Prostate gland (tissue), 2 donors: ENCODE results near the gene ADGRG6.

ENCODE experiments used
- CTCF ChIP-seq, 4 experiments: fragments of 200-600 bp in 2 of 4; fragments of 450-650 bp in 2 of 4; sonication (generic) in 2 of 4; IDR thresholded peaks; 1 replicate in 3 of 4; 2 replicates in 1 of 4; pipeline ENCODE4 v1.5.1; 2016 to 2019; ENCODE audit warnings: antibody characterized with exemption in 4 of 4, mild to moderate bottlenecking in 2 of 4, moderate library complexity in 2 of 4
- POLR2A ChIP-seq: fragments of 450-650 bp; IDR thresholded peaks from one replicate; pipeline ENCODE4 v1.6.1; 2016; ENCODE audit warnings: antibody characterized with exemption, mild to moderate bottlenecking

- TF ChIP-seq CTCF (IDR thresholded peaks at IDR 0.05): no peak
- TF ChIP-seq POLR2A: no peak
Measured at GRCh38 chr6:142296975-142297604, 4.7 kb upstream of the ADGRG6 start.
